RWPE1 (cell line): Measurements from ENCODE around the gene HPSE2.

ENCODE experiments used
- CTCF ChIA-PET: fragments of 350-600 bp; sonication (Branson Sonifier 250); formaldehyde crosslinking; extraction: SDS; loops from one replicate; lab custom pipeline; 2021; lab: Yijun Ruan, JAX
- POLR2A ChIA-PET: fragments of 400-600 bp; formaldehyde crosslinking; extraction: SDS; loops from one replicate; lab custom pipeline; 2020; ENCODE audit warnings: antibody characterized with exemption; ENCODE audit not compliant: low non-redundant PET; lab: Yijun Ruan, JAX
- DNase-seq: peaks from one replicate; pipeline ENCODE4 v3.0.0; 2012; ENCODE audit warnings: low spot score
- H3K27ac ChIP-seq: fragments of 450-650 bp; 2 replicates; pipeline ENCODE4 v1.5.1; 2017
- TF ChIP-seq, protein P1 (sequence below): fragments of 450-650 bp; conservative IDR thresholded peaks from 2 replicates; pipeline ENCODE4 v1.5.1; 2017; ENCODE audit warnings: low read depth, mild to moderate bottlenecking

Gene HPSE2

DNA sequence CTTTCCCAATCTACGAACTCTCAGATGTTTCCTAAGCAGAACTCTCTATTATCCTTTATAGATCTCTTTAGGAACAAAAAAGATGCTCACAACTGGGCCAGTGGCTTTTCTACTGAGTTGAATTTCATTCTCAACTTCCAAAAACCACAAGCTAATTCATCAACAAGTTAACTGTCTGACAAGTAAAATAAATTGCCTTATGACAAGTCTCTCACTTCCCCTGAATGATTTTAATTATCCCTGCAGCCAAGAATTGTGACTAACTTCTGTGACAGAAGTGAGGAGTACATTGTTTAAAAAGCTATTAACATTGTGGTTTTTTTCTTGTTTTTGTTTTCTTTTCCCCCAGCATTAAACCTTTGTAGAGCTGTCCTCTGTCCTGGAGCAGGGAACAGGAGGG lies 343.1 kb downstream of the HPSE2 start:
- POLR2A ChIA-PET: no interaction called here
- DNase-seq: no peak
- no peak overlapping the region for H3K27ac ChIP-seq
- CTCF ChIA-PET: no interaction called here
- TF ChIP-seq, protein P1, sequence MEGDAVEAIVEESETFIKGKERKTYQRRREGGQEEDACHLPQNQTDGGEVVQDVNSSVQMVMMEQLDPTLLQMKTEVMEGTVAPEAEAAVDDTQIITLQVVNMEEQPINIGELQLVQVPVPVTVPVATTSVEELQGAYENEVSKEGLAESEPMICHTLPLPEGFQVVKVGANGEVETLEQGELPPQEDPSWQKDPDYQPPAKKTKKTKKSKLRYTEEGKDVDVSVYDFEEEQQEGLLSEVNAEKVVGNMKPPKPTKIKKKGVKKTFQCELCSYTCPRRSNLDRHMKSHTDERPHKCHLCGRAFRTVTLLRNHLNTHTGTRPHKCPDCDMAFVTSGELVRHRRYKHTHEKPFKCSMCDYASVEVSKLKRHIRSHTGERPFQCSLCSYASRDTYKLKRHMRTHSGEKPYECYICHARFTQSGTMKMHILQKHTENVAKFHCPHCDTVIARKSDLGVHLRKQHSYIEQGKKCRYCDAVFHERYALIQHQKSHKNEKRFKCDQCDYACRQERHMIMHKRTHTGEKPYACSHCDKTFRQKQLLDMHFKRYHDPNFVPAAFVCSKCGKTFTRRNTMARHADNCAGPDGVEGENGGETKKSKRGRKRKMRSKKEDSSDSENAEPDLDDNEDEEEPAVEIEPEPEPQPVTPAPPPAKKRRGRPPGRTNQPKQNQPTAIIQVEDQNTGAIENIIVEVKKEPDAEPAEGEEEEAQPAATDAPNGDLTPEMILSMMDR: no peak

DNA sequence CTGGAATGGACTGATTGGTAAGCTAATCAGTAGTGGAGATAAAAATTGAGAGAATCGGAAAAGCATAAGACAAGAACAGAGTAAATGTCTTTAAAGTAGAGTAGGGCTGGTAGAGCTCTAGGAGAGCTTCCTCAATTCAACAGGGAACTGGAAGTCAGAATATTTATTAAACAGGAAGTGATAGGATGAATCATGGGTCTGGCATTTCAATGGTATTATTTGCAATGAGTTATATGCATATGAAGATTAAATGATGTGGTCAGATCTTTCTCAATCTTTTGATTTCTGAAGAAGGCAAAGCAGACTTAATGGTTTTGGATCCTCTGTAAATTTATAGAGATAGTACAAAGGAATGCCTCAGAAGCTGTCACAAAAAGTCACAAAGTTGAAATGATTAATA lies 349.0 kb downstream of the HPSE2 start:
- no peak overlapping the region for H3K27ac ChIP-seq
- ChIA-PET POLR2A (no interaction called here), CTCF (interaction anchor here (0.5 kb wide), 1 partner anchor 13 kb away, joined by 3 read pairs; no protein-coding TSS in a partner anchor)
- TF ChIP-seq, protein P1: no peak
- DNase-seq: peak; percentile 18

DNA sequence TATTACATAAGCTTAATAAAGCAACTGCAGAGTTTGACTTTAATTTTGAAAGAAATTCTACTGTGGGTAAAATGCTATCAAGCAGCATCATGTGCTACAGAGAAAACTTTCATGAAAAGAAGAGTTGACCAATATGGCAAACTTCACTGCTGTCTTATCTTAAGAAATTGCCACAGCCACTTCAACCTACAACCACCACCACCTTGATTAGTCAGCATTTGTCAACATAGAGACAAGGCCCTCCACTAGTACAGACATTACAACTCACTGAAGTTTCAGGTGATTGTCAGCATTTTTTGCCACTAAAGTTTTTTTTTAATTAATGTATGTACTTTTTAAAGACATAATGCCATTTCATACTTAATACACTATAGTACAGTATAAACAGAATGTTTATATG lies 350.3 kb downstream of the HPSE2 start:
- H3K27ac ChIP-seq: no peak overlapping the region
- no peak for DNase-seq
- POLR2A ChIA-PET: no interaction called here
- CTCF ChIA-PET: no interaction called here
- TF ChIP-seq, protein P1: no peak

DNA sequence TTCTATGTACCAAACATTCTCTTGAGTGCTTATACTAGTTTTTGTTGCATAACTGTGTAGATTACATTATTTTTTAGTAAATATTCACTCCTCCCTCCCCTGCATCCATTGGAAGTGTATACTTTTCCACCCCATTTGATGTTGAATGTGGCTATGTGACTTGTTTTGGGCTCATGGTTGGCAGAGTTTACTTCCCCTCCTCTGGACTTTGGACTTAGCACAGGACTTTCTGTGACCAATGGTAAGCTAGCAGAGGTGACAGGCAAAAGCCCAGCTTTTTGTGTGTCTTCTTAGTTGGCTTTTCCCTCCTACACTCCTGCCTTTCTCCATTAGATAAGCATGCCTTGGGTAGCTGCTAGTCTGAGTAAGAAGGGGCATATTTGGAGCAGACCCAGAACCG lies 353.9 kb downstream of the HPSE2 start:
- H3K27ac ChIP-seq: no peak overlapping the region
- ChIA-PET POLR2A (interaction anchor here (0.6 kb wide), 1 partner anchor 233 kb away, joined by 5 read pairs; no protein-coding TSS in a partner anchor), CTCF (no interaction called here)
- DNase-seq: no peak
- TF ChIP-seq, protein P1: no peak

DNA sequence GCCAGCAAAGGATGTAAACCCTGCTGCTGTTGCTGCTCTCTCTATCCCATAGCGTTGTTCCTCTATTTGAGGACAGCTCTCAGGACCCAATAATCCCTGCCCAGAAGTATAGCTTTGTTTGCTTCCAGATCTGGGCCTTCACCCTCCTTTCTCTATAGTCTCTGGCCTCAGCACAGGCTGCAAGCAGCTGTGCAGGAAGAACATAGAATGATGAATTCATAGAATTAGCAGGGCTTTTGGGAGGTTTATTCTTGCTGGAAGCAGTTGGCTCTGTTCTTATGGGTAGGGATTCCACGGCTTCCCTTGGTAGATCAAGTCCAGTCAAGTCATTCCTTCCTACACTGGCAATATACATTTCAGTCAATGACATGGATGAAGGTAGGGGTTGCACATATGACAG lies 354.7 kb downstream of the HPSE2 start:
- ChIA-PET CTCF (no interaction called here), POLR2A (no interaction called here)
- no peak overlapping the region for H3K27ac ChIP-seq
- TF ChIP-seq, protein P1: no peak
- DNase-seq: no peak

DNA sequence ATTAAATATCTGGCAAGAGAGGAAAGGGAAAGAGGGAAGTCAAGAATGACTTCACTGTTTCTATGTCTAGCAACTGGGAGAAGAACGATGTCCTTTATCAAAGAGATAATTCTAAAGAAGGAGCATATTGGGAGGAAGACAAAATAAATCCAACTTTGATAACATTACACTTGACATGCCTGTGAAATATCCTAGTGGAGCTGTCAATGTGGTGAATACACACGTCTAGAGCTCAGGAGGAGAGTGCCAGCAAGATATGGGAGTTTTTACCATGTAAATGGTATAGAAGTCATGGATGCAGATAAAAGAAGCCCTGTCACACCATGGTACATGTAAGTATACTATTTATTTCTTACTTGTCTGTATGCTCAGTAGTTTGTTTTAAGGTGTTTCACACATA lies 356.7 kb downstream of the HPSE2 start:
- ChIA-PET CTCF (interaction anchor here (0.7 kb wide), 2 partner anchors 32 to 710 kb away, joined by 3 read pairs; no protein-coding TSS in a partner anchor), POLR2A (no interaction called here)
- DNase-seq: no peak
- TF ChIP-seq, protein P1: no peak
- no peak overlapping the region for H3K27ac ChIP-seq

DNA sequence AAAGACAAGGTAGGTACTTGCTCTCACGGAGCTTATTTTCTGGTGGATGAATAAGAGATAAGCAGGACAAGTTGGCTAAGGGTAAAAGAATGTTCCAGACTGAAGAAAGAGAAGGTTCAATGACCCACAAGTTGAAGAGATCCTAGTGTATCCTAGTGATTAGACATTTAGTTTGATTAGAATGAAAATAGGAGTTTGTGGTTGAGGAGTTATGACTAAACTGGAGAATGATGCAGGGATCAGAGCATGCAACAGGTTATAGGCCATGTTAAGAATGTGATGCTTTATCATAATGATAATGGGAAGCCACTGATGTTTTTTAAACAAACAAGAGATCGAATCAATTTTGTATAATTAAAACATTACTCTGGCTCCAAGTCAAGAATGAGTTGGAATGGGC lies 357.2 kb downstream of the HPSE2 start:
- TF ChIP-seq, protein P1: no peak

More for the DNA sequence above, 357.2 kb downstream of the HPSE2 start:
- ChIA-PET CTCF (no interaction called here), POLR2A (no interaction called here)
- no peak overlapping the region for H3K27ac ChIP-seq
- no peak for DNase-seq
